HepG2 (cell line): ENCODE results near the gene TRPC3. TPM values are rescaled to one million over a fixed set of nuclear protein-coding genes. Genes with fewer than 3 reads are reported as not detected.

Experiments
- CREB1 ChIP-seq, 2 experiments: fragments of 450-650 bp in 1 of 2; IDR thresholded peaks; 2 replicates each; pipeline ENCODE4 v1.6.1; 2016 to 2017; ENCODE audit warnings: control low read depth in 1 of 2, mild to moderate bottlenecking in 1 of 2, missing compliant biosample characterization in 1 of 2, missing genetic modification characterization in 1 of 2
- KLF15 ChIP-seq: sonication (generic); formaldehyde crosslinking; IDR thresholded peaks from 2 replicates; pipeline ENCODE4 v1.8.1; 2023; ENCODE audit warnings: borderline replicate concordance, mild to moderate bottlenecking, inconsistent platforms, missing genetic modification reagents, mixed read lengths
- MTA3 ChIP-seq: sonication (generic); formaldehyde crosslinking; IDR thresholded peaks from 2 replicates; pipeline ENCODE4 v1.4.0; 2020; ENCODE audit warnings: missing genetic modification reagents
- NFIB ChIP-seq: sonication (generic); formaldehyde crosslinking; IDR thresholded peaks from 2 replicates; pipeline ENCODE4 v1.9.0; 2021; ENCODE audit warnings: missing genetic modification reagents, mild to moderate bottlenecking, borderline replicate concordance
- NFIC ChIP-seq: IDR thresholded peaks from 2 replicates; pipeline ENCODE4 v1.6.1; 2012; ENCODE audit warnings: mild to moderate bottlenecking, low read length, inconsistent platforms
- STAT5B ChIP-seq: sonication (generic); formaldehyde crosslinking; IDR thresholded peaks from 2 replicates; pipeline ENCODE4 v1.4.0; 2020; ENCODE audit warnings: missing genetic modification reagents
- ZNF33A ChIP-seq: sonication (generic); formaldehyde crosslinking; IDR thresholded peaks from 2 replicates; pipeline ENCODE4 v1.5.1; 2020; ENCODE audit warnings: missing genetic modification reagents, mild to moderate bottlenecking, moderate library complexity, borderline replicate concordance
- polyA plus RNA-seq, 8 experiments: library from polyadenylated mRNA; depleted of rRNA in 3 of 8; stranded (reverse) in 7 of 8; unstranded in 1 of 8; fragments of >200 nt; fragmentation: Illumina TruSeq in 4 of 8; extraction: Trizol in 4 of 8; gene quantifications; 2 replicates each; pipeline versions ENCODE4 v1.2.1 to v1.2.3, GENCODE V29; 2011 to 2016; ENCODE audit warnings: low read depth in 4 of 8, missing spikeins in 1 of 8, mixed read lengths in 1 of 8; ENCODE audit not compliant: insufficient read depth in 1 of 8
- total RNA-seq, 5 experiments: library from RNA; depleted of rRNA; stranded (reverse); fragments of >200 nt; fragmentation: Illumina TruSeq; extraction: Trizol; gene quantifications; 2 replicates each; pipeline ENCODE4 v1.2.3, GENCODE V29; 2016; ENCODE audit warnings: low read depth in 1 of 5
- TF ChIP-seq, protein P1 (sequence below): sonication (generic); formaldehyde crosslinking; IDR thresholded peaks from 2 replicates; pipeline ENCODE4 v1.4.0; 2020; ENCODE audit warnings: missing genetic modification reagents, borderline replicate concordance
- TF ChIP-seq, protein P2 (sequence below): sonication (generic); formaldehyde crosslinking; IDR thresholded peaks from 2 replicates; pipeline ENCODE4 v1.9.0; 2022; ENCODE audit warnings: low read depth, missing genetic modification reagents

Gene TRPC3
- total and polyA plus RNA-seq, 2 of the 13 experiments (the other 11 are each of a cell fraction or from before 2014, with no cell fraction given) = not detected

DNA sequence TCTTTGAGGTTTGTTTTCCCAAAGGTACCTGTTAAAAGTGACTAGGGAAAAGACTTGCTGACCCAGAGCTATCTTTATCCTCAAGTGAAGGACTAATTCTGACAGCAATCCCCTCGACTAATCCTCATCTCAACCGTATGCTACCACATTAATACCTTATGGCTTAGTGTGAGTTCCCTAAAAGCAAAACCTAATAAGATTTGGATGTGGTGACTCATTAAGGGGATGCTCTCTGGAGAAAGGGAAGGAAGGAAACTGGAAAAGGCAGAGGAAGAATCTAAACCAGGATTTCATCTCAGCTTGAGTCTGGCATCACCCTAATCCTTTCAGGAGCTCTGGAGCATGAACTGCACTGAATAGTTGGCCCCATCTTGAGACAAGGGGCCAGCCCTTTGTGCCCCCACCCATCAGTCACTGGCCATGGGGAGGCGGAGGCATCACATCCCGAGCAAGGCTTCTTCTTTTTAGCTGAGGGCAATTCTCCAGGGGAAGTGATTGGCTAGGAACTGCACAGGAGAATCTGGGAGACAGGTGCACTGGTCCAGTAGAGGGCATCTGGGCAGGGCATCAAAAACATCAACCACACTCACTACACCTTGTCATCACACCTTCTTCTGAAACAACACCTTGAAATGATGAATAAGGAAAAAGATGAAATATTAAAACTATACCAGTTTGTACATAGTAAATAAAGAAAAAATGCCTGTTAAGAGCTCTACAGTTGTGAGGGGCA lies 74.7 kb downstream of the TRPC3 start (continued):
- TF ChIP-seq, protein P1, sequence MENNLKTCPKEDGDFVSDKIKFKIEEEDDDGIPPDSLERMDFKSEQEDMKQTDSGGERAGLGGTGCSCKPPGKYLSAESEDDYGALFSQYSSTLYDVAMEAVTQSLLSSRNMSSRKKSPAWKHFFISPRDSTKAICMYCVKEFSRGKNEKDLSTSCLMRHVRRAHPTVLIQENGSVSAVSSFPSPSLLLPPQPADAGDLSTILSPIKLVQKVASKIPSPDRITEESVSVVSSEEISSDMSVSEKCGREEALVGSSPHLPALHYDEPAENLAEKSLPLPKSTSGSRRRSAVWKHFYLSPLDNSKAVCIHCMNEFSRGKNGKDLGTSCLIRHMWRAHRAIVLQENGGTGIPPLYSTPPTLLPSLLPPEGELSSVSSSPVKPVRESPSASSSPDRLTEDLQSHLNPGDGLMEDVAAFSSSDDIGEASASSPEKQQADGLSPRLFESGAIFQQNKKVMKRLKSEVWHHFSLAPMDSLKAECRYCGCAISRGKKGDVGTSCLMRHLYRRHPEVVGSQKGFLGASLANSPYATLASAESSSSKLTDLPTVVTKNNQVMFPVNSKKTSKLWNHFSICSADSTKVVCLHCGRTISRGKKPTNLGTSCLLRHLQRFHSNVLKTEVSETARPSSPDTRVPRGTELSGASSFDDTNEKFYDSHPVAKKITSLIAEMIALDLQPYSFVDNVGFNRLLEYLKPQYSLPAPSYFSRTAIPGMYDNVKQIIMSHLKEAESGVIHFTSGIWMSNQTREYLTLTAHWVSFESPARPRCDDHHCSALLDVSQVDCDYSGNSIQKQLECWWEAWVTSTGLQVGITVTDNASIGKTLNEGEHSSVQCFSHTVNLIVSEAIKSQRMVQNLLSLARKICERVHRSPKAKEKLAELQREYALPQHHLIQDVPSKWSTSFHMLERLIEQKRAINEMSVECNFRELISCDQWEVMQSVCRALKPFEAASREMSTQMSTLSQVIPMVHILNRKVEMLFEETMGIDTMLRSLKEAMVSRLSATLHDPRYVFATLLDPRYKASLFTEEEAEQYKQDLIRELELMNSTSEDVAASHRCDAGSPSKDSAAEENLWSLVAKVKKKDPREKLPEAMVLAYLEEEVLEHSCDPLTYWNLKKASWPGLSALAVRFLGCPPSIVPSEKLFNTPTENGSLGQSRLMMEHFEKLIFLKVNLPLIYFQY (CRISPR knock-in tag) = no peak
- TF ChIP-seq STAT5B (CRISPR knock-in tag) (no peak), ZNF33A (CRISPR knock-in tag) (no peak), CREB1 (IDR thresholded peaks at IDR 0.05) (no peak), CREB1 (CRISPR knock-in tag; IDR thresholded peaks at IDR 0.05) (no peak), MTA3 (CRISPR knock-in tag) (no peak), NFIC (no peak), NFIB (CRISPR knock-in tag) (no peak), KLF15 (no peak)
- TF ChIP-seq, protein P2, sequence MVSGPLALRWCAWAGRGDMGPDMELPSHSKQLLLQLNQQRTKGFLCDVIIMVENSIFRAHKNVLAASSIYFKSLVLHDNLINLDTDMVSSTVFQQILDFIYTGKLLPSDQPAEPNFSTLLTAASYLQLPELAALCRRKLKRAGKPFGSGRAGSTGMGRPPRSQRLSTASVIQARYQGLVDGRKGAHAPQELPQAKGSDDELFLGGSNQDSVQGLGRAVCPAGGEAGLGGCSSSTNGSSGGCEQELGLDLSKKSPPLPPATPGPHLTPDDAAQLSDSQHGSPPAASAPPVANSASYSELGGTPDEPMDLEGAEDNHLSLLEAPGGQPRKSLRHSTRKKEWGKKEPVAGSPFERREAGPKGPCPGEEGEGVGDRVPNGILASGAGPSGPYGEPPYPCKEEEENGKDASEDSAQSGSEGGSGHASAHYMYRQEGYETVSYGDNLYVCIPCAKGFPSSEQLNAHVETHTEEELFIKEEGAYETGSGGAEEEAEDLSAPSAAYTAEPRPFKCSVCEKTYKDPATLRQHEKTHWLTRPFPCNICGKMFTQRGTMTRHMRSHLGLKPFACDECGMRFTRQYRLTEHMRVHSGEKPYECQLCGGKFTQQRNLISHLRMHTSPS (CRISPR knock-in tag) = no peak
